Stomach (tissue), 9 donors: ENCODE results near the gene DZIP1L. TPM values are rescaled to one million over a fixed set of nuclear protein-coding genes. Genes with fewer than 3 reads are reported as not detected.

Source experiments
- DNase-seq, 2 donors: peaks; one replicate each; pipeline versions ENCODE4 v3.0.0 to v3.0.0-alpha.2; 2013 to 2019
- H3K27ac ChIP-seq, 5 donors: fragments of 200-600 bp in 4 of 5; sonication (generic) in 4 of 5; one replicate each; pipeline ENCODE4 v1.5.1; 2013 to 2019; ENCODE audit warnings: mild to moderate bottlenecking in 1 of 5, moderate library complexity in 1 of 5
- H3K27me3 ChIP-seq, 3 donors: fragments of 200-600 bp; sonication (generic); one replicate each; pipeline ENCODE4 v1.5.1; 2017 to 2019; ENCODE audit warnings: mixed run types in 1 of 3
- H3K36me3 ChIP-seq, 4 donors: fragments of 200-600 bp; sonication (generic); 1 replicate in 3 of 4; 2 replicates in 1 of 4; pipeline ENCODE4 v1.5.1; 2016 to 2019
- H3K4me1 ChIP-seq, 4 donors: fragments of 200-600 bp; sonication (generic); one replicate each; pipeline ENCODE4 v1.5.1; 2016 to 2019
- H3K4me3 ChIP-seq, 4 donors: fragments of 200-600 bp; sonication (generic) in 3 of 4; one replicate each; pipeline ENCODE4 v1.5.1; 2016 to 2019; ENCODE audit warnings: mild to moderate bottlenecking in 1 of 4
- H3K9me3 ChIP-seq, 4 donors: fragments of 200-600 bp; sonication (generic); one replicate each; pipeline ENCODE4 v1.5.1; 2016 to 2019
- CTCF ChIP-seq, 7 experiments: fragments of 450-650 bp in 4 of 7; fragments of 200-600 bp in 3 of 7; sonication (generic) in 3 of 7; IDR thresholded peaks; one replicate each; pipeline ENCODE4 v1.5.1; 2016 to 2019; ENCODE audit warnings: antibody characterized with exemption in 7 of 7, control low read depth in 2 of 7, mild to moderate bottlenecking in 1 of 7
- EP300 ChIP-seq: sonication (generic); formaldehyde crosslinking; IDR thresholded peaks from one replicate; pipeline ENCODE4 v1.6.1; 2017; ENCODE audit warnings: antibody characterized with exemption
- POLR2A ChIP-seq, 4 donors: fragments of 450-650 bp; IDR thresholded peaks; one replicate each; pipeline ENCODE4 v1.6.1; 2016; ENCODE audit warnings: antibody characterized with exemption in 4 of 4, control low read depth in 2 of 4, mild to moderate bottlenecking in 1 of 4, moderate library complexity in 1 of 4
- POLR2AphosphoS5 ChIP-seq, 3 donors: sonication (generic); formaldehyde crosslinking; IDR thresholded peaks; one replicate each; pipeline ENCODE4 v1.6.1; 2016; ENCODE audit warnings: antibody characterized with exemption in 3 of 3
- WGBS, 5 donors: extraction: QIAGEN DNeasy Blood & Tissue Kit in 3 of 5; methylation state at CpG; one replicate each; pipeline versions ENCODE4 v1.1.5 to v1.1.7; 2013 to 2018; 5-methylcytosine and 5-hydroxymethylcytosine counted together
- intact Hi-C: fragments of 100-400 bp; cut with DNase I; formaldehyde crosslinking; loops from one replicate; pipeline ENCODE4 v1.15.1; 2023; ENCODE audit warnings: low total_unique reads
- polyA plus RNA-seq, 3 donors: library from polyadenylated mRNA; stranded (reverse); fragments of 200-250 nt; gene quantifications; one replicate each; pipeline ENCODE4 v1.2.3, GENCODE V29; 2013
- total RNA-seq, 5 donors: library from RNA; depleted of rRNA; stranded (reverse); fragments of >200 nt; gene quantifications; one replicate each; pipeline versions ENCODE4 v1.1.0 to v1.2.3, GENCODE V29; 2014 to 2016
- donor health status: healthy with polysubstance abuse.
- donor health status: Bipolar disorder and iron deficiency.
- donor health status: healthy.

Gene DZIP1L
- total and polyA plus RNA-seq, 8 donors = 0.29 to 41.9 (median 5.9) TPM

DNA sequence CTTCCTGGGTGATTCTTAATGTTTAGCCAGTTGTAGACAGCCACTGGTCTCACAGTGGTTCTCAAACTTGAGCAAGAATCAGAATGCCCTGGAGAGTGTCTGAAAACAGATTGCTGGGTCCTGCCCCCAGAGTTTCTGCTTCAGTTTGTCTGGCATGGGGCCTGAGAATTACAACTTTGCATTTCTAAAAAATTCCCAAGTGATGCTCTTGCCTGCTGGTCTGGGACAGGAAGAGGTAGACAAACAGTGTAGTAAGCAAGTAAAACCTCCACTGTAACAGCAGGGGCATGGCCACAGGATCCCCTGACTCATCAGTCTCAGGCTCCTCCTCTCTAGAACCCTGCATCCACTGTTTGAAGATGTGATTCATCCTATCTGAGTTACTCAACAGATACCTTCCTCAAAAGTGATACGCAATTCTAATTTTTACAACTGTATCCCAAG lies 36.5 kb downstream of the DZIP1L start:
- no peak for DNase-seq
- Histone ChIP-seq H3K27me3 (no peaks in the 10 kb centered on the region), H3K9me3 (no peaks in the 10 kb centered on the region), H3K4me1 (peaks cover 0 to 29% (median 16%) of the 10 kb centered on the region in 4 donors), H3K27ac (no peak overlapping the region), H3K36me3 (peaks cover 0 to 86% (median 64%) of the 10 kb centered on the region in 4 donors), H3K4me3 (no peak overlapping the region)
- TF ChIP-seq EP300 (no peak), POLR2A (IDR thresholded peaks at IDR 0.05) (no peak), POLR2AphosphoS5 (IDR thresholded peaks at IDR 0.05) (no peak), CTCF (IDR thresholded peaks at IDR 0.05) (no peak)
- WGBS, 5 donors = 0 to 88% (median 0%) methylated on average over 1 of the region's 1 CpG
- intact Hi-C loops = no loop called here

GRCh38 chr3:138078096-138078495 lies 37.3 kb downstream of the DZIP1L start:
- peaks cover 0 to 85% (median 58%) of the 10 kb centered on the region in 4 donors for H3K36me3 ChIP-seq
- WGBS, 5 donors = 81 to 89% (median 88%) methylated on average over 4 of the region's 4 CpGs

DNA sequence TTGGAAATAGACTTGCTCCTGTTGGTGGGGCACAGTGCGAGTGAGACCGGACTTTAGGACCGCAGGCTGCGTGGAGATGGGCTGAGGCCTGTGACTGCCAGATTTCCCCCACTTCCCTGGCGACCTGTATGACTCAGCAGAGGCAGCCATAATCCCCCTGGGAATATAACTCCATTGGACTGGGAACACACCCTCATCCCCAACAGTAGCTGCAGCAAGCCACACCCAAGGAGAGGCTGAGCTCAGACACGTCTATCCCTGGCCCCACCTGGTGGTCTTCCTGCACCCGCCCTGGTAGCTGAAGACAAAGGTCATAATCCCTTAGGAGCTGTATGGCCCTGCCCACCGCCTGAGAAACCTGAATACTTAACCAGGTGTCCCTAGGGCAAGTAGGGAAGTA lies 42.6 kb downstream of the DZIP1L start:
- Histone ChIP-seq H3K4me1 (peaks cover 0 to 3% (median 0%) of the 10 kb centered on the region in 4 donors), H3K27ac (no peak overlapping the region), H3K27me3 (no peaks in the 10 kb centered on the region), H3K9me3 (no peaks in the 10 kb centered on the region), H3K4me3 (no peak overlapping the region), H3K36me3 (peaks cover 4 to 75% (median 49%) of the 10 kb centered on the region in 4 donors)
- WGBS, 5 donors = 81 to 85% (median 83%) methylated on average over 6 to 8 of the region's 8 CpGs
- intact Hi-C loops = loop anchor here (5.0 kb wide), 1 partner anchor 180 kb away; no protein-coding TSS in a partner anchor
- no peak for DNase-seq
- TF ChIP-seq CTCF (IDR thresholded peaks at IDR 0.05) = no peak
- no peak for TF ChIP-seq POLR2AphosphoS5 (IDR thresholded peaks at IDR 0.05)
- TF ChIP-seq POLR2A (IDR thresholded peaks at IDR 0.05) = no peak
- no peak for TF ChIP-seq EP300

More at GRCh38 chr3:138078096-138078495, 37.3 kb downstream of the DZIP1L start:
- Histone ChIP-seq H3K4me3 (no peak overlapping the region), H3K27me3 (no peaks in the 10 kb centered on the region), H3K4me1 (peaks cover 0 to 22% (median 13%) of the 10 kb centered on the region in 4 donors), H3K9me3 (no peaks in the 10 kb centered on the region), H3K27ac (no peak overlapping the region)
- no peak for DNase-seq
- intact Hi-C loops = no loop called here
- no peak for TF ChIP-seq POLR2A (IDR thresholded peaks at IDR 0.05)
- no peak for TF ChIP-seq CTCF (IDR thresholded peaks at IDR 0.05)
- TF ChIP-seq EP300 = no peak
- TF ChIP-seq POLR2AphosphoS5 (IDR thresholded peaks at IDR 0.05) = no peak

GRCh38 chr3:138070006-138070405 lies 45.4 kb downstream of the DZIP1L start:
- H3K4me1 ChIP-seq = peaks cover 0 to 3% (median 0%) of the 10 kb centered on the region in 4 donors
- no peak overlapping the region for H3K4me3 ChIP-seq
- no peaks in the 10 kb centered on the region for H3K27me3 ChIP-seq
- 49 to 69% (median 58%) methylated on average over 4 of the region's 4 CpGs for WGBS, 5 donors
- no peak overlapping the region for H3K27ac ChIP-seq
- no peaks in the 10 kb centered on the region for H3K9me3 ChIP-seq
- TF ChIP-seq EP300 (no peak), POLR2A (IDR thresholded peaks at IDR 0.05) (no peak), CTCF (IDR thresholded peaks at IDR 0.05) (no peak), POLR2AphosphoS5 (IDR thresholded peaks at IDR 0.05) (no peak)
- H3K36me3 ChIP-seq = peaks cover 16 to 77% (median 53%) of the 10 kb centered on the region in 4 donors
- no peak for DNase-seq
- intact Hi-C loops = loop anchor here (5.0 kb wide), 1 partner anchor 182 kb away; no protein-coding TSS in a partner anchor
